Esophagus squamous epithelium (tissue), 5 donors: ENCODE data around the gene CSNK2A2. TPM values are rescaled to one million over a fixed set of nuclear protein-coding genes. Genes with fewer than 3 reads are reported as not detected.

Source experiments
- DNase-seq: peaks from one replicate; lab custom pipeline; 2025; lab: John Stamatoyannopoulos, UW
- H3K27ac ChIP-seq, 4 donors: fragments of 200-600 bp; sonication (generic); one replicate each; pipeline ENCODE4 v1.5.1; 2016 to 2019; ENCODE audit warnings: mild to moderate bottlenecking in 1 of 4
- H3K27me3 ChIP-seq, 4 donors: fragments of 200-600 bp; sonication (generic); 1 replicate in 3 of 4; 2 replicates in 1 of 4; pipeline versions ENCODE4 v1.5.1 to v1.6.0; 2017 to 2021; ENCODE audit warnings: antibody characterized with exemption in 1 of 4
- H3K36me3 ChIP-seq, 3 donors: fragments of 200-600 bp; sonication (generic); one replicate each; pipeline ENCODE4 v1.5.1; 2016 to 2019
- H3K4me1 ChIP-seq, 3 donors: fragments of 200-600 bp; sonication (generic); one replicate each; pipeline ENCODE4 v1.5.1; 2017 to 2019
- H3K4me3 ChIP-seq, 4 donors: fragments of 200-600 bp; sonication (generic); 1 replicate in 3 of 4; 2 replicates in 1 of 4; pipeline ENCODE4 v1.5.1; 2016 to 2019; ENCODE audit warnings: mild to moderate bottlenecking in 2 of 4, moderate library complexity in 1 of 4
- H3K9me3 ChIP-seq, 3 donors: fragments of 200-600 bp; sonication (generic); one replicate each; pipeline ENCODE4 v1.5.1; 2016 to 2019
- POLR2A ChIP-seq, 4 donors: fragments of 450-650 bp; IDR thresholded peaks; one replicate each; pipeline ENCODE4 v1.6.1; 2017; ENCODE audit warnings: antibody characterized with exemption in 4 of 4, mild to moderate bottlenecking in 4 of 4, moderate library complexity in 3 of 4
- WGBS, 2 donors: methylation state at CpG; one replicate each; pipeline ENCODE4 v1.1.5; 2018; 5-methylcytosine and 5-hydroxymethylcytosine counted together
- intact Hi-C: fragments of 100-400 bp; cut with DNase I; formaldehyde crosslinking; loops from one replicate; pipeline ENCODE4 v1.15.0; 2022
- total RNA-seq, 4 donors: library from RNA; depleted of rRNA; stranded (reverse); fragments of >200 nt; gene quantifications; one replicate each; pipeline ENCODE4 v1.1.0, GENCODE V29; 2016
- TF ChIP-seq, protein P1 (sequence below), 6 experiments: fragments of 450-650 bp in 4 of 6; fragments of 200-600 bp in 2 of 6; sonication (generic) in 2 of 6; IDR thresholded peaks; one replicate each; pipeline ENCODE4 v1.5.1; 2016 to 2019; ENCODE audit warnings: antibody characterized with exemption in 6 of 6, mild to moderate bottlenecking in 4 of 6, moderate library complexity in 4 of 6
- donor health status: DM: yes; HTN: yes; CAD: no.

Gene CSNK2A2
- total RNA-seq, 4 donors from 2014 or later: 22.3 to 32.8 (median 29.1) TPM

DNA sequence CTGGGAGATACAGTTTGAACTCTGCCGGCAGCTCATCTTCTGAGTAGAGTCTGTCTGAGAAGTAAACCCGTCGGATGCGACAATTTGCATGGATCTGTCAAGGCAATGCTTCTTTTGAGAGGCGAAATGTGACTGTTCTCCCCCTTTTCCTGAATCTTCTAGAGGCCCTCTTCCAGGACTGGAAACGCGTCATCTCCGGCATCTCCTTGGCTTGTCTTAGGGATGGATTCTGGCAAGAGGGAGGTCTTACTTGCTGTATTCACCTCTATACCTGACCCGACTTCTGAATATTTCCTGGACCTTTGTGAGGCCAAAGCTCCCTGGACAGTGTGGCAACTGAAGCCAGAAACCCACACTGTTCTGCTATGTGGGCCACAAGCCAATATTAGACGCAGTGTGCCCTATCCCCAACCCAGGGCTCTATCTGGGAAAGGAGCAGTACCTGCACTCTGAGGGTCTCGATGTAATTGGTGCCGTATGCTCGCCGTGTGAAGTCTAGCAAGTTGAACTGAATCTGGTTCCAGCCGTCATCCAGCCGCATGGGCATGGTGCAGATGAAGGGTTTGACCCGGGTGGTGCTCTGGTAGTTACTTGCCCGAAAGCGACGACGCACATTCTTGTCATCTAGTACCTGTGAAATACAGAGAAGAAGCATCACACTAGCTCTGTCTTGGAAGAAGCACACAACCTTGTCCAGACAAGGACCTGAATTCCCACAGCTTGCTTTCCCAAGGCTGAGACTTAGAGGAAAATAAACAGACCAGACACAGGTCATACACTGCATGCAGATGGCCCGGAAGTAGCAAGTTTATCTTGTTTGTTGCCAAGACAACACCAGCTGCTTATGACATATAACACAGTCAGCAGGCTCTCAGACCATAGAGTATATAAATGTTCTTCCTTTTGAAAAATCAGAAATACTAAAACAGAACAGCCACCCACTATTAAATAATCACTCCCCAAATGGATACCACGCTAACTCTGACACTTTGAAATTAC lies 82.8 kb downstream of the CSNK2A2 start:
- peak overlapping the region in 2 of 4 donors; percentile 12 to 55 for H3K27ac ChIP-seq

DNA sequence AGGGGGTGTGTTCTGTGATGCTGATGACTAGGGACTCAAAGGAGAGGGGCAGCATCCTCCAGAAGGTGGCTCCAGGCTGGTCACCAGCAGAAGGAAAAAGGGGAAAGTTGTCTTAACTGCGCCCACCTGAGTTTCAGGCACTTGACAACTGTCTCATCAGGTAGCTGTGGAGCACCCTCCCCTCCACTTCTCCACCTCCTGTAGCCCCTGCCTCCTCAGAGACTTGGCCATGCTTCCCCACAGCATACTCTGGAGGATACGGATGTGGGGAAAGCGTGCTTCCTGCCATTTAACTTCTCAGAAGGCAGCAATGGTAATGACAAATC lies 86.6 kb downstream of the CSNK2A2 start:
- intact Hi-C loops: no loop called here
- TF ChIP-seq, protein P1, sequence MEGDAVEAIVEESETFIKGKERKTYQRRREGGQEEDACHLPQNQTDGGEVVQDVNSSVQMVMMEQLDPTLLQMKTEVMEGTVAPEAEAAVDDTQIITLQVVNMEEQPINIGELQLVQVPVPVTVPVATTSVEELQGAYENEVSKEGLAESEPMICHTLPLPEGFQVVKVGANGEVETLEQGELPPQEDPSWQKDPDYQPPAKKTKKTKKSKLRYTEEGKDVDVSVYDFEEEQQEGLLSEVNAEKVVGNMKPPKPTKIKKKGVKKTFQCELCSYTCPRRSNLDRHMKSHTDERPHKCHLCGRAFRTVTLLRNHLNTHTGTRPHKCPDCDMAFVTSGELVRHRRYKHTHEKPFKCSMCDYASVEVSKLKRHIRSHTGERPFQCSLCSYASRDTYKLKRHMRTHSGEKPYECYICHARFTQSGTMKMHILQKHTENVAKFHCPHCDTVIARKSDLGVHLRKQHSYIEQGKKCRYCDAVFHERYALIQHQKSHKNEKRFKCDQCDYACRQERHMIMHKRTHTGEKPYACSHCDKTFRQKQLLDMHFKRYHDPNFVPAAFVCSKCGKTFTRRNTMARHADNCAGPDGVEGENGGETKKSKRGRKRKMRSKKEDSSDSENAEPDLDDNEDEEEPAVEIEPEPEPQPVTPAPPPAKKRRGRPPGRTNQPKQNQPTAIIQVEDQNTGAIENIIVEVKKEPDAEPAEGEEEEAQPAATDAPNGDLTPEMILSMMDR (IDR thresholded peaks at IDR 0.05): no peak
- no peak for TF ChIP-seq POLR2A (IDR thresholded peaks at IDR 0.05)

More for the DNA sequence above, 82.8 kb downstream of the CSNK2A2 start:
- Histone ChIP-seq H3K4me3 (no peak overlapping the region), H3K36me3 (peaks cover 19 to 49% (median 22%) of the 10 kb centered on the region in 3 donors), H3K9me3 (no peaks in the 10 kb centered on the region), H3K27me3 (no peaks in the 10 kb centered on the region), H3K4me1 (peaks cover 2 to 44% (median 17%) of the 10 kb centered on the region in 3 donors)
- TF ChIP-seq, protein P1 (IDR thresholded peaks at IDR 0.05): no peak
- TF ChIP-seq POLR2A (IDR thresholded peaks at IDR 0.05): no peak
- DNase-seq: no peak
- intact Hi-C loops: no loop called here
- WGBS, 2 donors: 83% methylated on average over 8 to 15 of the region's 23 CpGs

DNA sequence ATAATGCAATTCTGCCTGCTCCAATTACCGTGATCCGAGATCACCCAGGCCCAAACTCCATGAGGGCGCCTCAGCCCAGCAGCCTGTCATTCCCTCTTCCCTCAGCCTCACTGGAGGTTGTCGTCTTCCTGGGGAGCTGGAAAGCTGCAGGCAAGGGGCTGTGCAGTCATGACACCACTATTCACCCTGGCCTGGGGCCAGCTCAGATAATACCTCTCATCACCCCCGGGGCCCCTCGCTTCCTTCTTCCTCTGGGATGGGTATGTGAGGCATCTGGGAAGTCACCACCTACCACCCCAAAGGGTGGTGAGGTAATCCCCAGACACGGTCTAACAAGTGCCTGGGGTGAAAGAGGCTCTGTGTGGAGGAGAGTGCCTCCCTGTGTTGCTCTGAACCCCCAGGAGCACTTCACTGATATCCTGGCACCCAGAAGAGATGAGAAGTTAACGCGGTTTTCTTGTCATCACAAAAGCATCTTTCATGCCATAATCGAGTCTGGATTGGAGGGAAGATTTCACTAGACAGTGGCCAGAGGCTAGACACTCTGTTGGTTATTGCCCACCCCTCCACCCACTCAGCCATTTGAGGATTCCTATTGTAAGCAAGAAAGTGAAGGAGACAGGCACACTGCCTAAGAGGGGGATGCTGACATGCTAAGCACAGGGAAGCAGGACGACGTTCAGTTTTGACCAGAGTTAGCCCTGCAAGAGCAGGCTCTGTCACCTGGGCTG lies 87.2 kb downstream of the CSNK2A2 start:
- Histone ChIP-seq H3K27ac (no peak overlapping the region), H3K4me3 (no peak overlapping the region), H3K4me1 (peaks cover 0 to 6% (median 0%) of the 10 kb centered on the region in 3 donors), H3K9me3 (no peaks in the 10 kb centered on the region), H3K36me3 (peaks cover 16 to 37% (median 19%) of the 10 kb centered on the region in 3 donors), H3K27me3 (no peaks in the 10 kb centered on the region)
- 62 to 65% methylated on average over 8 to 12 of the region's 12 CpGs for WGBS, 2 donors
- intact Hi-C loops: no loop called here
- no peak for DNase-seq
- TF ChIP-seq POLR2A (IDR thresholded peaks at IDR 0.05): no peak
- TF ChIP-seq, protein P1 (IDR thresholded peaks at IDR 0.05): no peak

More for the DNA sequence above, 86.6 kb downstream of the CSNK2A2 start:
- Histone ChIP-seq H3K4me3 (no peak overlapping the region), H3K4me1 (peaks cover 0 to 12% (median 0%) of the 10 kb centered on the region in 3 donors), H3K9me3 (no peaks in the 10 kb centered on the region), H3K27me3 (no peaks in the 10 kb centered on the region), H3K36me3 (peaks cover 19 to 42% (median 21%) of the 10 kb centered on the region in 3 donors), H3K27ac (no peak overlapping the region)
- WGBS, 2 donors: 77 to 79% methylated on average over 2 to 3 of the region's 3 CpGs
- DNase-seq: no peak

DNA sequence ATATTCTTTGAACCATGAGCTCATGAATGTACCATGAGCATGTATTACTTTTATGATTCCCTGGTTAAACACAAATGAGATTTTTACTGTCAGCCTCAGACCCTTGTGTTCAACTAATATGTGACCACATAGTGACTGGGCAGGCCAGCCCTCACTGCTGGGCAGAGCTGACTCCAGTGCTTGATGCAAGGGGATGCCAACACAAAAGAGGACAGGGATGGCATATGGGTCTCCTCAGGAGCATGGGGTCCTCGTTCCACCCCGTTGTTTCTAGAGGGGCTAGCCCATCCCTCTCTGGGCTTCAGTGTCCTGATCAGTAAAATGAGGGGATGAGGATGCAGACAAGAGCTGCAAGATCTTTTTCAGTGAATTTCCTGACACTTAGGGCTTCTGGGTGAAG lies 88.0 kb downstream of the CSNK2A2 start:
- no peaks in the 10 kb centered on the region for H3K4me1 ChIP-seq
- no peak overlapping the region for H3K27ac ChIP-seq
- H3K36me3 ChIP-seq: peaks cover 13 to 29% (median 17%) of the 10 kb centered on the region in 3 donors
- H3K27me3 ChIP-seq: no peaks in the 10 kb centered on the region
- no peak overlapping the region for H3K4me3 ChIP-seq
- H3K9me3 ChIP-seq: no peaks in the 10 kb centered on the region
- TF ChIP-seq, protein P1 (IDR thresholded peaks at IDR 0.05): no peak
- TF ChIP-seq POLR2A (IDR thresholded peaks at IDR 0.05): no peak
- intact Hi-C loops: no loop called here
- 94 to 100% methylated on average over 2 of the region's 2 CpGs for WGBS, 2 donors
- no peak for DNase-seq
